Bronchial epithelial cell (primary cell): ENCODE measurements around the gene EPHB2. TPM values are rescaled to one million over a fixed set of nuclear protein-coding genes. Genes with fewer than 3 reads are reported as not detected.
A peak's percentile ranks its signal among the peaks of the same experiment; 100 is the strongest.

Experiments used
- DNase-seq: peaks from one replicate; pipeline ENCODE4 v3.0.0-alpha.2; 2010; ENCODE audit warnings: low read depth
- FAIRE-seq: peaks from 2 replicates; lab custom pipeline; 2011; peaks lifted over from hg19 to GRCh38; lab: Jason Lieb, UNC
- H3K27me3 ChIP-seq: 2 replicates; pipeline ENCODE4 v1.5.1; 2011; ENCODE audit warnings: low read length; ENCODE audit not compliant: control insufficient read depth, insufficient read depth
- H3K36me3 ChIP-seq: 2 replicates; pipeline ENCODE4 v1.5.1; 2011; ENCODE audit warnings: low read length; ENCODE audit not compliant: control insufficient read depth, insufficient read depth
- H3K4me3 ChIP-seq: 2 replicates; pipeline ENCODE4 v1.5.1; 2011; ENCODE audit warnings: mild to moderate bottlenecking, low read depth, low read length, control low read depth
- total RNA-seq: library from RNA; depleted of rRNA; stranded (reverse); fragments of >200 nt; gene quantifications from 2 replicates; pipeline ENCODE4 v1.2.1, GENCODE V29; 2014
- TF ChIP-seq, protein P1 (sequence below): IDR thresholded peaks from 2 replicates; pipeline ENCODE4 v1.5.1; 2011; ENCODE audit warnings: mild to moderate bottlenecking, moderate library complexity, low read length, control low read depth, inconsistent platforms; ENCODE audit not compliant: insufficient read depth, severe bottlenecking

EPHB2 gene
- total RNA-seq, 1 donor from 2014 or later, result 10.0 TPM

DNA sequence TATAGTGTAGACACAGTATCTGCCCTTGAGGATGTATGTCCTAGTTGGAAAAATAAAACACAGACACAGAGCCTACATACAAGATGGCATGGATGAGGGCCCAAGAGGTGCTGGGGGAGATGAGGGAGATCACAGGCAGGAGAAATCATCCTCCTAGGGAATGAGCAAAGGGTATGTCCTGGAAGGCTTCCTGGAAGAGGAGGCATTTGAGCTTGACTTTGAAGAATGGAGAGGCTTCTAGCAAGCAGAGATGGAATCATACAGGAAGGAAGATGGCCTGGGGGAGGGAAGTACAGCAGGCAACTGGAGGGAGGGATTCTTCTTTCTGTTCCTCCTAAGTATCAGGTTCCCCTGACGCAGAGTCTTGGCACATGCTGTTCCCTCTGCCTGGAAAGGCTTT lies 158.7 kb downstream of the EPHB2 start:
- peak; percentile 60 for FAIRE-seq
- H3K4me3 ChIP-seq, result no peak overlapping the region
- H3K36me3 ChIP-seq, result peaks cover 14% of the 10 kb centered on the region
- no peaks in the 10 kb centered on the region for H3K27me3 ChIP-seq
- DNase-seq, result no peak
- TF ChIP-seq, protein P1, sequence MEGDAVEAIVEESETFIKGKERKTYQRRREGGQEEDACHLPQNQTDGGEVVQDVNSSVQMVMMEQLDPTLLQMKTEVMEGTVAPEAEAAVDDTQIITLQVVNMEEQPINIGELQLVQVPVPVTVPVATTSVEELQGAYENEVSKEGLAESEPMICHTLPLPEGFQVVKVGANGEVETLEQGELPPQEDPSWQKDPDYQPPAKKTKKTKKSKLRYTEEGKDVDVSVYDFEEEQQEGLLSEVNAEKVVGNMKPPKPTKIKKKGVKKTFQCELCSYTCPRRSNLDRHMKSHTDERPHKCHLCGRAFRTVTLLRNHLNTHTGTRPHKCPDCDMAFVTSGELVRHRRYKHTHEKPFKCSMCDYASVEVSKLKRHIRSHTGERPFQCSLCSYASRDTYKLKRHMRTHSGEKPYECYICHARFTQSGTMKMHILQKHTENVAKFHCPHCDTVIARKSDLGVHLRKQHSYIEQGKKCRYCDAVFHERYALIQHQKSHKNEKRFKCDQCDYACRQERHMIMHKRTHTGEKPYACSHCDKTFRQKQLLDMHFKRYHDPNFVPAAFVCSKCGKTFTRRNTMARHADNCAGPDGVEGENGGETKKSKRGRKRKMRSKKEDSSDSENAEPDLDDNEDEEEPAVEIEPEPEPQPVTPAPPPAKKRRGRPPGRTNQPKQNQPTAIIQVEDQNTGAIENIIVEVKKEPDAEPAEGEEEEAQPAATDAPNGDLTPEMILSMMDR, result no peak

DNA sequence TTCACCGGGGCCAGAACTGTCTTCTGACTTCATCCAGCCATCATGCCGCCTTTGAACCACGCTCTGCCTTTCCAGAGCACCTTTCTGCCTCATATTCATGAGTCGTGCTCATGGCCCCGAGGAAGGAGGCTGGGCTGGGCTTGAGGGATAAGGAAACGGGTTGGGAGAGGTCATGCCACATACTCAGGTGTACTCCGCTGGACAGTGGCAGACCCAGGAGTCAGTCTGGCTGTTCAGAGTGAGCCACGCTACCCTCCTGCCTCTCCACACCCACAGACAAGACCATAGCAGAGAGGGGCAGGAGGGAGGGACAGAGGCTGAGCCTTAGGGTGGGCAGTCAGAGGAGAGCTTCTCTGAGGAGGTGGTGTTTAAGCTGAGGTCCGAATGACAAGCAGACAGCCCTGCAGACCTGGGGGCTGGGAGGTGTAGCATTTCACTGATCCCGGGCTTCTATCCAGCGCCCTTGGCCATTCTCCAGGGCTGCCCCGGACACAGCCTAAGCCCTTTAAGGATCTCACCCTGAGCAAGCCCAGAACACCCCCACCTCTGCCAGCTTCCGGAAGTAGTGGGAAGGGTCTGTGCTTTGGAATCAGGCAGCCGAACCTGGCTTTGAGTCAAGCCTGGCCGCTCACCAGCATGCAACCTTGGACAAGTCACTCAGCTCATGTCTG lies 159.7 kb downstream of the EPHB2 start:
- FAIRE-seq, result no peak
- no peaks in the 10 kb centered on the region for H3K27me3 ChIP-seq
- DNase-seq, result peak; percentile 20
- TF ChIP-seq, protein P1, result no peak
- H3K4me3 ChIP-seq, result no peak overlapping the region
- peaks cover 14% of the 10 kb centered on the region for H3K36me3 ChIP-seq

DNA sequence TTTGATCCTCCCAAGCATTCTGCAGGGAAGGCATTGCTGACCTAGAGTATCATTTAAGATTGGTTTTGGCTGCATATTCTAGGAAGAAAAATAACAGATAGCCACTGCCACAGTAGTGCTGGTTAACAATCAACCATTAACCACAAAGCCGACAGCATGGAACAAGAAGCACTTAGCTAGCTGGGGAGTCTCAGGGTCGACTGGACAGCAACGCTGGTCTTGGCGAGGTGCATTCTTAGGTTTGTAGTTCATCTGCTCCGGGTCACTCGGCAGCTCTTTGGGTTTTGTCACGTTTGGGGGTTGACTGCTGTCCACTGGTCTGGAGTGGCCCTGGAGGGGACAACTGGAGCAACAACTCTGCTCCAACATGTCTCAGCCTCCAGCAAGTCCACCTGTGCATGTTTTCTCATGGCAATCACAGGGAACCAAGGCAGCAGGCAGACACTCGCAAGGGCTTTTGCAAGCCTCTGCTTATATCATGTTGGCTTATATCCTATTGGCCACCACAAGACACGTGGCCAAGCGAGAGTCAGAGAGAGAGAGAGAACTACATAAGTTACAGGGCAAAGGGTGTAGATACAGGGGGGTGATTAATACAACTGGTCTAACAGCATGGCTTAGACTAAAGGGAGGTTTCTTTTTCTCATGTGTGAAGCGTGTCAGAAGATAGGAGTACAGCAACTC lies 162.5 kb downstream of the EPHB2 start:
- TF ChIP-seq, protein P1, result no peak
- DNase-seq, result peak; percentile 80
- H3K4me3 ChIP-seq, result no peak overlapping the region
- H3K27me3 ChIP-seq, result no peaks in the 10 kb centered on the region
- peaks cover 4% of the 10 kb centered on the region for H3K36me3 ChIP-seq
- FAIRE-seq, result peak; percentile 85

DNA sequence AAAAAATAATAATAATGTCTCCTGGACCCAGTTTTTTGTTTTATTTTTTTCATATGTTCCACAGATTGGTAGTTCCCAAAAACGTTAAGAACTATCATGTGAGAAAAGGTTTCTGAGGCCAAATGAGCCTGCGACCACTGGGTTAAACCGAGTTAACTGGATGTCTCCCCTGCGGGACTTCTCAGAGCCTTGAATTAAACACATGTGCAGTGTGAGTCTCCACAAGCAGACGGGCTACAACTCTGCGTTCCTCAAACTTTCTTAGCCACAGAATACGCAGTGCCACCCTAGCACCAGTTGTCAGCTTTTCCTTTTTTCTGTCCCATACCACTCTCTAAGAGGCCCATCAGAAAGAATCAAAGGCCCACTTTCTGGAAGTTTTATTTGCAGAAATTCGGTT lies 164.1 kb downstream of the EPHB2 start:
- no peak overlapping the region for H3K4me3 ChIP-seq
- H3K27me3 ChIP-seq, result no peaks in the 10 kb centered on the region
- TF ChIP-seq, protein P1, result no peak
- no peak for FAIRE-seq
- H3K36me3 ChIP-seq, result peaks cover 4% of the 10 kb centered on the region
- no peak for DNase-seq

DNA sequence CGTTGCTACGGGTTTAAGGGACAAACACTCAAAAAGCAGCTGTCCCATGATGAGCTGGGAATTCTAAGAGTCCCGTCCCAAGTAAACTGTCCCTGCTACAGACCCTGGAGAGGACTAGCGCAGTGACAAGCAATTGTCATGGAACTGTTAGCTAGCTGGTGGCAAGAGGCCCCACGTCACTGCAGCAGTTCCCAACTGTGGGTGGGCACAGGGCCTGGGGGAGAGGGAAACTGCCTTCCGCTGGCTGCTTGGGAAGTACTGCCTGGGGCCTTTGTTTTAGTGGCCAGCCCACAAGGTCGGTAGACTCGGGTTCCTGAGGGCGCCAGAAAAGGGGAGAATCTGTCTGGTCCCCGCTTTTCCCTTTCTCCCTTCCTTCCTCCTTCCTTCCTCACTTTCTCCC lies 164.6 kb downstream of the EPHB2 start:
- peaks cover 4% of the 10 kb centered on the region for H3K36me3 ChIP-seq
- H3K4me3 ChIP-seq, result no peak overlapping the region
- DNase-seq (no peak), FAIRE-seq (no peak)
- H3K27me3 ChIP-seq, result no peaks in the 10 kb centered on the region
- TF ChIP-seq, protein P1, result no peak

DNA sequence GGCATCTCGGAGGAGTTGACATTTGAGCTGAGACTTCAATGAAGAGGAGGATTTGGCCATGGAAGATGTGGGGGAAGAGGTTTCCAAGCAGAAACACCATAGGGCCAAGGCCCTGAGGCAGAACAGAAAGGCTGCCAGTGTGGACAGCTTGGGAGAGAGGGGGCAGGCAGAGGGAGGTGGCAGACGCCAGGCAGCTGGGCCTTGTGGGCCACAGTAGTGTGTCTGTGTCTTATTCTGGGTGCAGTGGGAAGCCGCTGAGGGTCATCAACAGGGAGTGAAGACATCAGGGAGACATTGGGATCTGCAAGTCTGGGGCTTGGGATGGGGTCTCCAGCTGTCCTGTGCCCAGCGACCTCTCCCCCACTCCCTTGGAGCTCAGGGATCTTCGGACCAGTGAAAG lies 165.2 kb downstream of the EPHB2 start:
- peaks cover 4% of the 10 kb centered on the region for H3K36me3 ChIP-seq
- FAIRE-seq (no peak), DNase-seq (no peak)
- TF ChIP-seq, protein P1, result no peak
- no peak overlapping the region for H3K4me3 ChIP-seq
- H3K27me3 ChIP-seq, result no peaks in the 10 kb centered on the region
